ENCODE data around the gene TPPP2. TPM values are rescaled to one million over a fixed set of nuclear protein-coding genes. Genes with fewer than 3 reads are reported as not detected.

TPPP2 gene
- total RNA-seq, 1 donor from 2014 or later = not detected

GRCh38 chr14:21075719-21076437 is 45.9 kb downstream of the TPPP2 start:
- DNase-seq (ENCODE audit: low read depth) = no peak

GRCh38 chr14:21077672-21078071 is 47.7 kb downstream of the TPPP2 start:
- no peak for DNase-seq (ENCODE audit: low read depth)

- no peak for DNase-seq (ENCODE audit: low read depth)
Observed at GRCh38 chr14:21078287-21078686, 48.3 kb downstream of the TPPP2 start.

GRCh38 chr14:21078726-21079125 is 48.7 kb downstream of the TPPP2 start:
- DNase-seq (ENCODE audit: low read depth) = no peak

GRCh38 chr14:21081521-21082142 is 51.6 kb downstream of the TPPP2 start:
- no peak for DNase-seq (ENCODE audit: low read depth)

Other genes starting within 250 kb of the TPPP2 start
- not detected in 2 replicates for gene RNASE6, start 248.9 kb upstream of the TPPP2 start, total RNA-seq
- 0.52 TPM in 1 of 2 replicates, not detected in the other for gene RNASE1, start 227.4 kb upstream of the TPPP2 start, total RNA-seq
- not detected in 2 replicates for gene RNASE3, start 138.8 kb upstream of the TPPP2 start, total RNA-seq
- not detected in 2 replicates for gene RNASE2, start 74.7 kb upstream of the TPPP2 start, total RNA-seq
- 44.0 and 56.3 TPM in 2 replicates for gene METTL17, start 40.2 kb upstream of the TPPP2 start, total RNA-seq
- gene SLC39A2, start 30.9 kb upstream of the TPPP2 start, total RNA-seq = not detected in 2 replicates
- gene NDRG2, start 5.2 kb upstream of the TPPP2 start, total RNA-seq = 0.35 and 4.6 TPM in 2 replicates
- not detected in 2 replicates for gene RNASE13, start 4.6 kb downstream of the TPPP2 start, total RNA-seq
- not detected in 2 replicates for gene RNASE7, start 12.1 kb downstream of the TPPP2 start, total RNA-seq
- not detected in 2 replicates for gene RNASE8, start 27.6 kb downstream of the TPPP2 start, total RNA-seq
- 42.0 and 64.4 TPM in 2 replicates for gene ARHGEF40, start 40.1 kb downstream of the TPPP2 start, total RNA-seq
- gene ZNF219, start 68.4 kb downstream of the TPPP2 start, total RNA-seq = 6.6 and 14.9 TPM in 2 replicates
- gene TMEM253, start 70.8 kb downstream of the TPPP2 start, total RNA-seq = 0.10 and 0.35 TPM in 2 replicates
- not detected in 2 replicates for gene OR5AU1, start 125.8 kb downstream of the TPPP2 start, total RNA-seq
- gene HNRNPC, start 239.2 kb downstream of the TPPP2 start, total RNA-seq = 524 and 834 TPM in 2 replicates
- gene RPGRIP1, start 249.9 kb downstream of the TPPP2 start, total RNA-seq = 0.05 TPM in 1 of 2 replicates, not detected in the other